IPS-18c (cell line): ENCODE results near the gene CCDC87.
"Not testable (repeated sequence)": the region's sequence is repeated elsewhere in the genome, so short reads cannot be mapped to it uniquely, and the experiment has no call there.

Experiments
- H3K4me3 ChIP-seq: 2 replicates; pipeline ENCODE4 v1.7.0; 2013; ENCODE audit warnings: low read depth, mild to moderate bottlenecking, low read length, moderate library complexity; ENCODE audit not compliant: insufficient read depth
- H3K9me3 ChIP-seq: one replicate; pipeline ENCODE4 v1.6.1; 2013; ENCODE audit warnings: mild to moderate bottlenecking, low read length, moderate library complexity; ENCODE audit not compliant: control insufficient read depth, insufficient read depth

CCDC87 gene

DNA sequence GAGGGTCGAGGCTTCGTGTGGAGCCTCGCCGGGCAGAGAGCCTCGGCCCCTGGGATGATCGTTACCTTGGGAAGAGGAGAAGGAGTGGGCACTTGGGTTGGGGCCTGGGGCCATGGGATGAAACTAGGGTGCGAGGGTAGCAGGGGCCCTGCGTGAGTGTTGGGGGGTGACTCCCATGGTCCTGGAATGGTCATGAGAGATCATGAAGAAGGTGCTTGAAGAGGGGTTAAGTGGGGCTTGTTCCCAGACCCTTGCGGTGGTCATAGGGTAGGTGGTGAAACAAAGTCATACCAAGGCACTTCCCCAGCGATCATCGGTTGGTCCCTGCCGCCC, 406 bp upstream of the CCDC87 start:
- Histone ChIP-seq H3K4me3 (peak overlapping the region; percentile 56), H3K9me3 (peaks cover 4% of the 10 kb centered on the region)

DNA sequence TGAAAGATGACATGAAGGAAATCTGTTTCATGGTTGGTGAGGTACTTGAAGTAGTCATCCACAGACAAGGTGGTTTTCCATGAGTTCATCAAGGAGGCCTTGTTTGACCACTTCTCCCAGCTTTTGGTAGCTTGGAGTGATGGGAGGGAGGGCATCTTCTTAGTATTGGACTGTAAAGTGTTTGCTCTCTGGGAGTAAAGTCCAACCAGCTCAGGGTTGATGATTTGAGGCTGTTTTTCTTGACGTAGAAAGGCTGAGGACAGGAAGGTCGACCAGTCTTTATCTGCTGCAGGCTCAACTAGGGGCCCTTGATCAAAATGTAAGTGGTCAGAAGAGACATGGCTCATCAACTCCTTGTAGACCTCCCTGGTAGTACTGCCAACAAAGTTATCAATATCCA, 1.7 kb downstream of the CCDC87 start:
- H3K9me3 ChIP-seq, result peaks cover 4% of the 10 kb centered on the region
- no peak overlapping the region for H3K4me3 ChIP-seq

DNA sequence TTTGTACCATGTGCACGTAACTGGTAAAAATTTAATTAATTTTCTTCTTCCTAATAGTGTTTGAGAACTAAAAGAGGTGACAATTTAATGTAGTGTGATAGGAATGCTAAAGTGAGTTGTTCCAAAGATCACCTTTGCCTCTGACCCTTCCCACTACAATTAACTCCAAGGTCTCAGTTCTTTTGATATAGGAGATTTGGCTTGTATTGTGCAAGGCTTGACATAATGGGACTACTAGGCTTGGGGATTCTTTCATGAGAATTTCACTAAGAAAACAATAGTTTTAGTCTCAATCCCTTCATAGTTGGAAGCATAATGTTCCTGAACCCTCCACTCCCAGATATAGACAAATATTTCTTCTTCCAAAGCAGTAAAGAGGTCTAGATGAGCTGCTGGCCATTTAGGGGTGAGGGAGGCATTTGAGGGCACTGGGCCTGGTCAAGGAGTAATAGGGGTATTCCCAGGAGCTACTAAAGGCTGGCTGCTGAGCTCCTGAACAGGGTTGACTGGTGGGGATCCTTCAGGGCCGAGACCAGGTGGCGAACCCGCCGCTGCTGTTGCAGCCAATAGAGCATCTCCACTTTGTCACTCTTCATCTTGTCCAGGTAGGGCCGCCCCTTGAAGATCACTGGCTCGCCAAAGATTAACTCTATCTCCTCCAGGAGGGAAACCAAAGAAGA, 2.7 kb downstream of the CCDC87 start:
- H3K4me3 ChIP-seq, result no peak overlapping the region

DNA sequence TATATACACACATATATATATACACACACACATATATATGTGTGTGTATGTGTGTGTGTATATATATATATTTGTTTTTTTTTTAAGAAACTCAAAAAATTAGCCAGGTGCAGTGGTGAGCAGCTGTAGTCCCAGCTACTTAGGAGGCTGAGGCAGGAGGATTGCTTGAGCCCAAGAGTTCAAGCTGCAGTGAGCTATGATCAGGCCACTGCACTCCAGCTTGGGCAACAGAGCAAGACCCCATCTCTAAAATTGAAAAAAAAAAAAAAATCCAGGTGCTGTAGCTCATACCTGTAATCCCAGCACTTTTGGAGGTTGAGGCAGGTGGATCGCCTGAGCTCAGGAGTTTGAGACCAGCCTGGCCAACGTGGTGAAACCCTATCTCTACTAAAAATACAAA, 3.5 kb downstream of the CCDC87 start:
- not testable (repeated sequence) for H3K4me3 ChIP-seq, H3K9me3 ChIP-seq

More for the DNA sequence above, 2.7 kb downstream of the CCDC87 start:
- H3K9me3 ChIP-seq, result peaks cover 4% of the 10 kb centered on the region

DNA sequence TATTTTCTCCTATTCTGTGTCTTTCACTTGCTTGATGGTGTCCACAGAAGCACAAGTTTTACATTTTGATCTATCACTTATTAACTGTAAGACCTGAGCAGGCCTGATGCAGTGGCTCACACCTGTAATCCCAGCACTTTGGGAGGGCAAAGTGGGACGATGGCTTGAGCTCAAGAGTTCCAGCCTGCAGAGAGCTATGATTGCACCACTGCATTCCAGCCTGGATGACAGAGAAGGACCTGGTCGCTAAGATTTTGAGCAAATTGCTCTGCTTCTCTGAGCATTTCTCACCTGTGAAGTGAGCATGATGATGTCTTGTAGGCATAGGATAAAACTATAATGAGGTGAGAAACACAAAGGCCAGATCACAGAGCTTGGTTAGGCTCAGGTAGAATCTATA, 6.7 kb downstream of the CCDC87 start:
- no peak overlapping the region for H3K4me3 ChIP-seq
- H3K9me3 ChIP-seq, result no peaks in the 10 kb centered on the region

DNA sequence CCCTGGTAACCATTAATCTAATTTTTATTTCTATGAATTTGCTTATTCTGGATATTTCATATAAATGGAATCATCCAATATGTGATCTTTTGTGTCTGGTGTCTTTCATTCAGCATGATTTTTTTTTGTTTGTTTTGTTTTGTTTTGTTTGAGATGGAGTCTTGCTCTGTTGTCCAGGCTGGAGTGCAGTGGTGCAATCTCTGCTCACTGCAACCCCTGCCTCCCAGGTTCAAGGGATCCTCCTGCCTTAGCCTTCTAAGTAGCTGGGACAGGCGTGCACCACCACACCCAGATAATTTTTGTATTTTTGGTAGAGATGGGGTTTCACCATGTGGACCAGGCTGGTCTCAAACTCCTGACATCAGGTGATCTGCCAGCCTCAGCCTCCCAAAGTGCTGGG, 7.4 kb downstream of the CCDC87 start:
- H3K9me3 ChIP-seq, H3K4me3 ChIP-seq: not testable (repeated sequence)

DNA sequence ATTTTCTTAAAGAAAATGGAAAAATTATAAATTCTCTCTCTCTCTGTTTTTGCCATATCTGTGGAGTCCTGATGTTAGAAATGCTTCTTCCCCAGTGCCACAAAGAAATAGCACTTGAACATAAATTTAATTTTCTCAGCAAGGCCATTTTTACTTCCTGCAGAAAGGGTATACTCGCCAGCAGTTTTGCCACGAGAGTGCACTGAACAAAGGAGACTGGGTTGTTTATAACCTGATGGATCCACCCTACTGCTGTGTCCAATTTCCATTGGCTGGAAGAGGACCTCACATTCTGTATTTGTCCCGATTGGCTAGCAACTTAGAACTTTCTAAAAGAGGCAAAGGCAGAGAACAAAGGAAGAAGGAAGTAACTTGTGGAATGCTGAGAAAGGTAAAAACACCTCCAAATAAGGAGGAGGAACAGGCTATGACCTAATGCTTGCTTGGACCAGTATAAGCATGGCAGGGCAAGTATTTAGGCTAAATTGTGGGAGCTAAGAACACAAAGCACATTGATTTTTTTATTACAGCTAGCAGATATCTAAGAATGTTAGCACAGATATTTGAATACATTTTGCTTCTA, 10.2 kb downstream of the CCDC87 start:
- H3K9me3 ChIP-seq, H3K4me3 ChIP-seq: not testable (repeated sequence)

DNA sequence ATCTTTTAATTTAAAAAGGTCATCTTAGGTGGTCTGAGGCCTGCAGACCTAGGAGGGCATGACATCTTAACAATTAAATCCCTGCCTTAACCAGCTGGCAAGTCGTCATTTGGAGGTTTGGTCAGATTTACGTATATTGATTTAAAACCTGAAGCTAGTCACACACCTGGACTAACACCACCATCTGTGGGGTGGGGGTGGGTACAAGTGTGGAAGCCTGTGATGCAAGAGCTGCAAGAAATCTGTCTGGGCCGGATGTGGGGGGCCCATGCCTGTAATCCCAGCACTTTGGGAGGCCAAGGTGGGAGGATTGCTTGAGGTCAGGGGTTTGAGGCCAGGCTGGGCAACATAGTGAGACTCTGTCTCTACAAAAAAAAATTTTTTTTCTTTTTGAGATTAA, 11.6 kb downstream of the CCDC87 start:
- Histone ChIP-seq H3K4me3 (no peak overlapping the region), H3K9me3 (no peaks in the 10 kb centered on the region)

DNA sequence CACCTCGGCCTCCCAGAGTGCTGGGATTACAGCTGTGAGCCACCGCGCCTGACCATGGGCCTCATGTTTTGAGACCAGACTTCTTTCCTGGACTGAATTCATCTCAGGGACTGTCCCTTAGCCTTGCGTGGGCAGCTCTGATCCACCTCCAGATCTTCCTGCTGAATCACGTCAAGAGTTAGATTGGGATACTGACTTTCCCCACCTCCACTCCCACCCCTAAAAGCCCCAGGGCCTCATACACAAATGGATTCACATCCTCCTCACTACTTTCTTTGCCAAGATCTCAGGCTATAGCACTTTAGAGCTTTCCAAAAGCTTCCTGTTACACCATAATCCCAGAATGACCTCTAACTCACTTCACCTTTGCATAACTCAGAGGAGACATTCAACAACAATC, 12.1 kb downstream of the CCDC87 start:
- H3K4me3 ChIP-seq, result no peak overlapping the region
- no peaks in the 10 kb centered on the region for H3K9me3 ChIP-seq

DNA sequence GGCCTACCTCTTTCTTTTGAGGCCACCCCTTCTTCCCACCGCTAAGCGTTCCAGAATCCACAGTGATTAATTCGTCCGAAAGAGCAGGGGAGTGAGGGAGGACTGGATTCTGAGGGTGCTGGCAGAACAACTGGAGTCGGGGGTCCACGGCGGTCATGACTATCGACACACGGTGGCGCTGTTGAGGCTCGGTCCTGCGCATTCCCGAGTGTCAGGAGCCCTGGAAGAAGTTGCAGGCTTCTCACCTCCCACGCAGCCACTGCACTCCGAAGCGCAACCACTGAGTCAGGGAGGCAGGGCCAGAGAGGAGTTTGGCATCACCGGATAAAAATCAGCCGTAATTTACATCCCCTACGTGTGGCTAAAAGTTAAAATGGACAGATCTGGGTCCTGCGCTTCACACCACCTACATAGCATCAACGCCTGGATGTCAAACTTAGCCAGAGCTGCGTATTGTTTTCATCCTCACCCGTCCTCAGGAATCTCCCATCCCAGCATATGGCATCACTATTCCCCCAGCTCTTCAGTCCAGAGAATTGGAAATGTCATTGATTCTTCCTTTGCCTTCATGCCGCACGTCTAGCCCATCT, 13.8 kb downstream of the CCDC87 start:
- Histone ChIP-seq H3K9me3 (no peaks in the 10 kb centered on the region), H3K4me3 (no peak overlapping the region)

DNA sequence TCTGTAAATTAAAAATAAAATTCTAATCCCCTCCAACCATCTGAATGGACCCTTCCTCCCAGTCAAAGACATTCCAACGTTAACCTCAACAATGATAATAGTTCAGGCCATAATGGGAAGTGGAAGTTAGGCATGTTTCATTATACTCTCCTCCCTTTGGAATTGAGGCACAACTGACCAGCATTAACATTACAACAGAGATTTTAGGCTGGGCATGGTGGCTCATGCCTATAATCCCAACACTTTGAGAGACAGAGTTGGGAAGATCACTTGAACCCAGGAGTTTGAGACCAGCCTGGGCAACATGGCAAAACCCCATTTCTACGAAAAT, 22.0 kb downstream of the CCDC87 start:
- Histone ChIP-seq H3K4me3 (no peak overlapping the region), H3K9me3 (peaks cover 2% of the 10 kb centered on the region)

DNA sequence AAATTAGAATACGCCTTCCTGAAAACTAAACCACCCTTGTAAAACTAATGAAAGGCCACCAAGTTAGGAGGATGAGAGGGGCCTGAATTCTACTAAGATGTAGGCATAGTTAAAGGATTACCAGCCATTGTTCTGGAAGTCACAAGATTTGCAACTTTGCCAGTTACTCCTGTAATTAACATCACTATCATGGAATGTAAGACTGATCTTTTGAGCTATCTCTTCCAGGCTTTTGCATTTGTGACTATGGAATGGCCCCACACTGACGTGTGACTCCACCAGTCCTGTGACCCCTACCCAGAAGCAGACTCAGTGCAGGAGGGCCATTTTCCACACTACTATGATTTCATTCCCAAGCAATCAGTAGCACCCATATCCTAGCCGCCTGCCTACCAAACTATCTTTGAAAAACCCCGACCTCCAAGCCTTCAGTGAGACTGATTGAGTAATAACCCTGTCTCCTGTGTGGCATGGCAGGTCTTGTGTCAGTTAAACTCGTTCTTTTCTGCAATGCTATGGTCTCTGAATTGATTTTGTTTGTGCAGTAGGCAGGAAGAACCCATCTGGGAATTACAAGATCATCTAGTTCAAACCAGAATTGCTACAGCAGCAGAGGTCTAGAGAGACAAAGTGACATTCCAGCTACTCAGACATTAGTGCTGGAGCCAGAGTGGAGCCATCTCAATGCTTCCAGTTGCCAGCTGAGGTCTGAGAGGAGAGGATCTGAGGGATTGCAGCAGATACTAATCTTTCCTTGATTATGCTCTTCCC, 22.6 kb downstream of the CCDC87 start:
- Histone ChIP-seq H3K4me3 (no peak overlapping the region), H3K9me3 (peaks cover 2% of the 10 kb centered on the region)

DNA sequence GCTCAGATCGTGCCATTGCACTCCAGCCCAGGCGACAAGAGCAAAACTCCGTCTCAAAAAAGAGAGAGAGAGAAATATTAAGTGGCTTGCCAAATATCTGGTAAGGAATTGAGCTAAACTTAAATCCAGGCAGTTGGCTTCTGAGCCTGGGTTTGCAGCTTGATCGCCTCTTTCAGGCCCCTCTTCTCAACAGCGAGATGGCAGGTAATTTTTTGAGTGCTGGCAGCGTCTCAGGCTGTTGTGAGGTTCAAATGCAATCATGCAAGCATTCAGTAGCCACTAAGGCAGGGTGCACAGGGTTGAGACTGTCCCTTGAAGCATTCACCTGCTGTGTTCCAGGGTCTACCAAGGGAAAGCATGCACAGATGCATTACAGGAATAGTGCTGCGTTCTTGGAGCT, 23.8 kb downstream of the CCDC87 start:
- H3K9me3 ChIP-seq, result peaks cover 2% of the 10 kb centered on the region
- no peak overlapping the region for H3K4me3 ChIP-seq

DNA sequence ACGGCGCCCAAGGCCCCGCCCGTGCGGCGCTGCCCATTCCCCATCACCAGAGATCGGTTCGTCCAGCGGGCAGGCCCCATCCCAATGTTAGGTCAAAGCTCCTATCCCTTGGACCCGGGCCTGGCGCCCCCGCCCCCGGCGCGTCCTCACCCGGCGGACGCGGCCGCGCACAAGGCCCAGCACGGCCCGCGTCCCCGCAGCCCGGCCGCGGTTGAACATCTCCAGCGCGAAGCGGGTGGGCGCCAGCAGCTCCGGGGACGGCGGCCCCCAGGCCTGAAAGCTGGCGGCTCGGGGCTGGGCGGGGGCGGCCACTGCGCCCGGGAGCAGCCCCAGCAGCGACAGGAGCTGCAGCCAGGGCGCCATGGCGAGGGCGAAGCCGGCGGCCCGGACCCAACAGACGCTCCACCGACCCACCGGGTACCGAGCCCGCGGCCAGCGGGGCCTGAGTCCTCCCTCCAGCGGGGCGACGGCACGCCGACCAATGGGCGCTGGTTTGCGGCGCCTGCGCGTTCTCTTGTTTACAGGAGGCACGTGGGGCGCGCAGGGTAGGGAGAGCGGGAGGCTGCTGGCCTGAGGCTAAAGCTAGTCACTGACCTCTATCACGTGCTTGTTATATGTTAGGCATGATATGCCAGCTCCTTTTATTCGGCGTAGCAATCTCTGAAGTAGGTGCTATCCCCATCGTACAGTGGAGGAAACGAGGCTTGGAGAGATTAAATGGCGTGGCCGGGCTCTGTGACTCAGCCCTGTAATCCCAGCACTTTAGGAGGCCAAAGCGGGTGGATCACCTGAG, 24.5 kb downstream of the CCDC87 start, which contains the start of gene CTSF:
CTSF (minus strand) TSS at position 483 of the 793 bp plus-strand sequence; CDS start at position 363, 120 bp downstream.
- H3K4me3 ChIP-seq, result no peak within 1 kb of the TSS
- peaks cover under 1% of the 10 kb centered on the region for H3K9me3 ChIP-seq

DNA sequence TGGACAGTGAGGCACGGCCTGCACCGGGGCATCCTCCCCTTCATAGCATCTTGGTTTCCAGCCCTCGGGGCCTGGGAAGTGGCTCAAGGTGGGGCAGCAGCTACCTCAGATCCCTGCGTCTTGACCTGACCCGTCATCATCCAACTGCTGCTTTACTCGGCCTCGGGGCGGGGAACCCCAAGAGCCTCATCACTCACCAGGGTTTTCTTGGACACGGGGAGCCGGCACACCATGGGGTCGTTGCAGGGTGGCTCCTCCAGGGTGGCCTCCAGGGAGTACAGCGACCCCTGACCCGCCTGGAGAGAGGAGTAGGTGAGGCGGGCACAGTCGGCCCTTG, 25.1 kb downstream of the CCDC87 start:
- Histone ChIP-seq H3K9me3 (no peaks in the 10 kb centered on the region), H3K4me3 (no peak overlapping the region)

DNA sequence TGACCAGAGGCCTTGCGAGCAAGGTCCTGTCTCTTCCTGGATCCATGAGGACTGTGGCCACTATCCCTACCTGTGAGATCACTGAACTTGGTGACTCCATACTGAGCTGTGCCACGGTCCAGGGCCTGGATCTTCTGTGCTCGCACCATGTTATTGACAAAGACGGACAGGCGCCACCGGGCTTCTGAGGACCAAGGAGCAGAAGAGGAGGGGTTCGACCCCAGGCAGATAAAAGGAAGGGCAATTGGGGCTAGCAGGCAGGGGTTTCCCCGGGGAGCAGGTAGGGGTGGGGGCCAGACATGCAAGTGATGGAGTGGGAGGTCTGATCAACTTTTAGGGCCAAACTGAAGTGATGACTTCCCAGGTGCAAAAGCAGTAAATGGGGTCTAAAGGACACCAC, 26.6 kb downstream of the CCDC87 start:
- H3K4me3 ChIP-seq, result no peak overlapping the region
- no peaks in the 10 kb centered on the region for H3K9me3 ChIP-seq

DNA sequence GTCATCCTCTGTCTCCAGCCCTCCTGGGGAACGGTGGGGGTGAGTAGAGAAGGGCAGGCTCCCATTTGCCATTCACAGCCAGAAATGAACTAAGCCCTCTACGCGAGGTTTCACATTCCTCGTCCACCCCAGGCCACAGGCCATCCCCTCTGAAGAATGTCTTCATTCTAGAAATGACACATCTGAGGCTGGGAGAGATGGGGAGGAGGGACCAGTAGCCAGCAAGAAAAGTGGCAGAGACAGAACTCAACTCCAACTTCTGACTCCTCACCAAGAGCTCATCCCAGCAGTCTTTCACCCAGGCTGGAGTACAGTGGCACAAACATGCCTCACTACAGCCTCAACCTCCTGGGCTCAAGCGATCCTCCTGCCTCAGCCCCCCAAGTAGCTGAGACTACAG, 27.9 kb downstream of the CCDC87 start:
- no peak overlapping the region for H3K4me3 ChIP-seq

DNA sequence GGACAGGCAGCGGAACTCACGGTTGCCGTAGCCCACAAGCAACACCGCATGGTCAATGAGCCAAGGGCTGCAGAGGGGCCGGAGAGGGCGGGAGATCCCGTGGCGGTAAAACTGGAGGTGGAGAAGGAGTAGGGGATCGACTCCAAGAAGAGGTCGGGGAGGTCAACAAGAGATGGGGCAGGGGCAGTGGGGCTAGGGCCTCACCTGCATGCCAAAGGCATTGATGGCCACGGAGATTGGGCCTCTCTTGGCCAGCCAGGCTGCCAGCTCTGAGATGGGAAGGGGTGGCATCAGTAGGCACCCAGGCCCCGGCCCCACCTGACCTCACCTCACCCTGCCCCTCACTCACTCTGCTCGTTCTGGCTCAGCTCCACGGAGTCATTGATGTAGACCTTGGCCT, 28.3 kb downstream of the CCDC87 start:
- H3K4me3 ChIP-seq, result no peak overlapping the region
- H3K9me3 ChIP-seq, result no peaks in the 10 kb centered on the region

More for the DNA sequence above, 27.9 kb downstream of the CCDC87 start:
- H3K9me3 ChIP-seq, result no peaks in the 10 kb centered on the region
